Keratinocyte (primary cell): Measurements from ENCODE around the gene GSTO2. TPM values are rescaled to one million over a fixed set of nuclear protein-coding genes. Genes with fewer than 3 reads are reported as not detected.

Experiments
- DNase-seq: peaks from one replicate; pipeline ENCODE4 v3.0.0-alpha.2; 2011; ENCODE audit warnings: low read depth, missing footprints, low spot score
- FAIRE-seq: peaks from 2 replicates; lab custom pipeline; 2011; peaks lifted over from hg19 to GRCh38; lab: Jason Lieb, UNC
- H2AFZ ChIP-seq: 2 replicates; pipeline ENCODE4 v1.6.0; 2012; ENCODE audit warnings: low read length, control low read depth, inconsistent platforms; ENCODE audit not compliant: control insufficient read depth
- H3K27ac ChIP-seq: 2 replicates; pipeline ENCODE4 v1.5.1; 2011; ENCODE audit warnings: low read length; ENCODE audit not compliant: control insufficient read depth, insufficient read depth
- H3K27me3 ChIP-seq: 3 replicates; pipeline ENCODE4 v1.6.0; 2011; ENCODE audit warnings: low read length; ENCODE audit not compliant: control insufficient read depth, insufficient read depth; ENCODE audit errors: extremely low read depth
- H3K36me3 ChIP-seq, 2 experiments: 2 replicates in 1 of 2; 3 replicates in 1 of 2; pipeline ENCODE4 v1.5.1; 2011; ENCODE audit warnings: low read length in 2 of 2, mild to moderate bottlenecking in 1 of 2; ENCODE audit not compliant: control insufficient read depth in 2 of 2, insufficient read depth in 2 of 2; ENCODE audit errors: extremely low read depth in 1 of 2
- H3K4me1 ChIP-seq: 3 replicates; pipeline ENCODE4 v1.5.1; 2011; ENCODE audit warnings: low read length; ENCODE audit not compliant: control insufficient read depth, insufficient read depth; ENCODE audit errors: extremely low read depth
- H3K4me2 ChIP-seq: 3 replicates; pipeline ENCODE4 v1.6.0; 2011; ENCODE audit warnings: low read depth, low read length; ENCODE audit not compliant: control insufficient read depth, insufficient read depth; ENCODE audit errors: extremely low read depth
- H3K4me3 ChIP-seq, 3 experiments: fragments of 200-600 bp in 1 of 3; sonication (generic) in 1 of 3; 2 replicates in 2 of 3; 3 replicates in 1 of 3; pipeline ENCODE4 v1.5.1; 2011 to 2016; ENCODE audit warnings: low read length in 3 of 3, mild to moderate bottlenecking in 3 of 3, control low read depth in 2 of 3, inconsistent platforms in 1 of 3, low read depth in 1 of 3, mixed read lengths in 1 of 3, mixed run types in 1 of 3, moderate library complexity in 1 of 3; ENCODE audit not compliant: control insufficient read depth in 2 of 3, insufficient read depth in 2 of 3; ENCODE audit errors: extremely low read depth in 1 of 3
- H3K79me2 ChIP-seq: 2 replicates; pipeline ENCODE4 v1.6.0; 2012; ENCODE audit warnings: low read length; ENCODE audit not compliant: control insufficient read depth, insufficient read depth
- H3K9ac ChIP-seq: 3 replicates; pipeline ENCODE4 v1.6.0; 2011; ENCODE audit warnings: low read length; ENCODE audit not compliant: control insufficient read depth, insufficient read depth; ENCODE audit errors: extremely low read depth
- H3K9me1 ChIP-seq: 3 replicates; pipeline ENCODE4 v1.6.0; 2011; ENCODE audit warnings: low read length; ENCODE audit not compliant: control insufficient read depth, insufficient read depth; ENCODE audit errors: extremely low read depth
- H3K9me3 ChIP-seq: 2 replicates; pipeline ENCODE4 v1.5.1; 2012; ENCODE audit warnings: low read depth, low read length; ENCODE audit not compliant: control insufficient read depth
- H4K20me1 ChIP-seq: 3 replicates; pipeline ENCODE4 v1.6.0; 2011; ENCODE audit warnings: low read length; ENCODE audit not compliant: control insufficient read depth, insufficient read depth; ENCODE audit errors: extremely low read depth
- CTCF ChIP-seq, 3 experiments: IDR thresholded peaks in 1 of 3; conservative IDR thresholded peaks in 1 of 3; optimal IDR thresholded peaks in 1 of 3; 2 replicates in 2 of 3; 3 replicates in 1 of 3; pipeline versions ENCODE3 to v1.5.1; 2011; ENCODE audit warnings: low read length in 3 of 3, mild to moderate bottlenecking in 3 of 3, moderate library complexity in 2 of 3, control low read depth in 1 of 3, inconsistent platforms in 1 of 3; ENCODE audit not compliant: insufficient read depth in 2 of 3; ENCODE audit errors: extremely low read depth in 1 of 3
- EZH2 ChIP-seq: IDR thresholded peaks from one replicate; pipeline ENCODE4 v1.6.1; 2012; ENCODE audit warnings: inconsistent platforms, mild to moderate bottlenecking, low read length, moderate library complexity
- dilution Hi-C: fragments of 300-500 bp; cut with MboI; formaldehyde crosslinking; loops from one replicate; pipeline ENCODE4 v1.7.0; 2020; ENCODE audit warnings: low sequenced_read_pairs; ENCODE audit not compliant: extremely low pct_ligation_motif_present
- polyA plus RNA-seq, 5 experiments: library from polyadenylated mRNA; depleted of rRNA in 3 of 5; stranded (reverse) in 3 of 5; stranded (forward) in 1 of 5; unstranded in 1 of 5; fragments of >200 nt; gene quantifications; 1 replicate in 1 of 5; 2 replicates in 3 of 5; 3 replicates in 1 of 5; pipeline versions ENCODE4 v1.2.1 to v1.2.3, GENCODE V29; 2011 to 2012; ENCODE audit warnings: missing spikeins in 2 of 5, low read depth in 1 of 5, low replicate concordance in 1 of 5

GSTO2 gene
- polyA plus RNA-seq, 1 donor (not counting 4 experiments of a cell fraction or from before 2014, with no cell fraction given): 56.9 TPM

DNA sequence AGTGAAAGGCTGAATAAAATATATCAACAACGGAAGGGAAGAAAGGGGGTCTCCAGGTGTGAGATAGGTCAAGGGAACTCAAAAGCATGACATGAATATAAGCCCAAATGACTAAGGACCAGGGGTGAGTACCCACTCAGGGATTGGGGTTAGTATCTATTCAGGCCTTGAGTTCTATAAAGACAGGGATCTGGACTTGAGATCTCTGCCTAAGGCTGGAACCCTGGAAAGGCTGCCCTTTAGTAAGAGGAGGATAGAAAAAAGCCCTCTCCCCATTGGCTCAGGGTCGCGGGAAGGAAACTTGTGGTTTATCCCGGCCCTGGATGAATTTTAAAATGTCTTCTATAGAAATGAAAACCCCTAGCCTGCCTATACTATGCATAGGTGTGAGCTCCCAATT, 71.7 kb downstream of the GSTO2 start:
- Histone ChIP-seq H4K20me1 (no peaks in the 10 kb centered on the region), H3K4me1 (peaks cover 21% of the 10 kb centered on the region), H3K9me1 (no peaks in the 10 kb centered on the region), H3K36me3 (no peaks in the 10 kb centered on the region), H3K27me3 (no peaks in the 10 kb centered on the region), H3K27ac (no peak overlapping the region), H2AFZ (no peak overlapping the region), H3K79me2 (peaks cover 26% of the 10 kb centered on the region), H3K4me2 (no peak overlapping the region), H3K9ac (no peak overlapping the region), H3K9me3 (no peaks in the 10 kb centered on the region), H3K4me3 (no peak overlapping the region)
- no peak for FAIRE-seq
- dilution Hi-C loops: no loop called here
- DNase-seq: no peak
- TF ChIP-seq CTCF (optimal IDR thresholded peaks at IDR 0.05 in 1 of 3, IDR thresholded peaks at IDR 0.05 in 1 of 3, conservative IDR thresholded peaks at IDR 0.05 in 1 of 3; ENCODE audit: extremely low read depth in 1 of 3, insufficient read depth in 2 of 3, low read length in 3 of 3): no peak
- no peak for TF ChIP-seq EZH2

DNA sequence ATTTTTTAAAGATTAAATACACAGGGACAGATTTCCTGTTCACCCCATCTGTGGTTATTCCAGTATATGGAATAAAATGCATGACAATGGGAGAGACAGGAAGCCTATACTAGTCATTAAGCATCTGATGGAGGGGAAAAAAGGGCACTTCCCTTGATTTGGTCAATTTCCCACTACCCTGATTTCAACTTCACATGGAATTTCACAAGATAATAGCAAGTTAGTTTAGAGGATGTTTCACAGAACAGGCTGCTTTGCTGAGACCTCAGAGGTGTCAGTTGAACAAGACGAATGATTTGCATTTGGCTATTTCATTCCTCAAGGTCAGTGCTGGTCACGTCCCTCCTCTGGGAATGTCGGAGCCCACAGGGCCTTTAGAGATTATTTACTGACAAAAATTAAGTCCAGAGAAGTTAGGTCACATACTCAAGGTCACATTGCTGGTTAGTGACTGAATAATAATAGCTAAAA, 74.0 kb downstream of the GSTO2 start:
- Histone ChIP-seq H3K9me3 (no peaks in the 10 kb centered on the region), H3K27ac (no peak overlapping the region), H4K20me1 (no peaks in the 10 kb centered on the region), H3K4me3 (no peak overlapping the region), H2AFZ (no peak overlapping the region), H3K4me2 (no peak overlapping the region), H3K4me1 (peaks cover 15% of the 10 kb centered on the region), H3K79me2 (peaks cover 3% of the 10 kb centered on the region), H3K9me1 (no peaks in the 10 kb centered on the region), H3K36me3 (no peaks in the 10 kb centered on the region), H3K27me3 (no peaks in the 10 kb centered on the region), H3K9ac (no peak overlapping the region)
- DNase-seq (no peak), FAIRE-seq (no peak)
- no peak for TF ChIP-seq CTCF (optimal IDR thresholded peaks at IDR 0.05 in 1 of 3, IDR thresholded peaks at IDR 0.05 in 1 of 3, conservative IDR thresholded peaks at IDR 0.05 in 1 of 3; ENCODE audit: extremely low read depth in 1 of 3, insufficient read depth in 2 of 3, low read length in 3 of 3)
- no peak for TF ChIP-seq EZH2
- dilution Hi-C loops: no loop called here
